HG02870 (cell line): ENCODE measurements around the gene LIN54.
"Not testable (repeated sequence)": the region's sequence is repeated elsewhere in the genome, so short reads cannot be mapped to it uniquely, and the experiment has no call there.

Source experiments
- ATAC-seq: cut with Tn5 transposase; IDR thresholded peaks from one replicate; pipeline ENCODE4 v1.9.1; 2021; ENCODE audit warnings: mild to moderate bottlenecking, moderate library complexity; ENCODE audit not compliant: unreplicated experiment

Gene LIN54

DNA sequence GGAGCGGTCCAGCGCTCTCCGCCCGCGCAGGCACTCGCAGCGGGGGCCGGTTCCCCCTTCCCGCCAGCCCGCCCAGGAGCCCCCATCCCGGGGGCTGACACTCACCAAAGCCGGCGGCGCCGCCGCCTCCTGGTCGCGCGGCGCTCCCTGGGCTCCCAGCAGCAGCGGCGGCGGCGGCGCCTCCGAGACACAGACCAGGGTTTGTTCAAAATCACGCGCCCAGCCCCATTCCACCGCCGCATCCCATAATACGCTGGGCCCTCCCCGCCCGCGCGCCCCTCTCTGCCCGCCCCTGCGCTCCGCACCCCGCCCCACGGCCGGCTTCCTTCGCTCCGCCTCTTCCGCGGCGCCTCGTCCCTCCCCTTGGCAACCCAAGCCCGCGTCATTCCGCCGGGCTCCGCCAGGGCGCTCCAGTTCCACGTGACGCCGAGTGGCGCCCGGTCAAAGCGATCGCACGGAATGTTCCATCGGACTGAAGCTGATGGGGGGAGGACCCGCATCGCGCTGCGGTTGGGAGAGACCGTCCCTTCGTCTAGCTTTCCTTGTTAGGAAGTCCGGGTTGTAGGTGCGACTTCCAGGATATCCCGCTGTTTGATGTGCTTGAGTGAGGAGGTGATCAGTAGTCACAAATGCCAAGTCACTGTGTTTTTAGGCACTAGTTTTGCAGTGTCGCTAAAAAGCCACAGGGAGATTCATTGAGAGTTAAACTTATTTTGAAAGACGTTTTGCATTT lies 2.2 kb upstream of the LIN54 start:
- ATAC-seq, result peak; percentile 77

DNA sequence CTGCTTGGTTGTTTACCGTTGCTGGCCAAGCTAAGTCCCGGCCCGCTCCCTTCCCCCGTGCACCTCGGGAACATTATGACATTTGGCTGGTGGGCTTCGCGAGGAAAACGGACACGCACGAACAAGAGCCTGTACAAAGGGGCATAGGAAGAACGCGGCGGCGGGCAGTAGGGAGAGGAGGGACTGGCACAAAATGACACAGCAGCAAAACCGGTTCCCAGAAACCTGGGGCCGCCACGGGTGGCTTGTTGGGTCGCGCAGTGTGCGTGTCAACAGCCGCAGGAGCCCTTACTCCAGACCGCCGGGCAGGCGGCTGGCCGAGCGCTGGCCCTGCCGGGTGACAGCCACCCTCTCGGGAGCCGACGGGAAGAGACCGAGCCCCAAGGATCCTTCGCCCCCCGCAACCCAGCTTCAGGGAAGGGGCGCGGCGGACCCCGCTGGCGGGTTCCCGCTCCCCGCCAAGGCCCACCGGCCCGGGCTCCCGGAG lies 1.6 kb upstream of the LIN54 start:
- ATAC-seq, result peak; percentile 14

DNA sequence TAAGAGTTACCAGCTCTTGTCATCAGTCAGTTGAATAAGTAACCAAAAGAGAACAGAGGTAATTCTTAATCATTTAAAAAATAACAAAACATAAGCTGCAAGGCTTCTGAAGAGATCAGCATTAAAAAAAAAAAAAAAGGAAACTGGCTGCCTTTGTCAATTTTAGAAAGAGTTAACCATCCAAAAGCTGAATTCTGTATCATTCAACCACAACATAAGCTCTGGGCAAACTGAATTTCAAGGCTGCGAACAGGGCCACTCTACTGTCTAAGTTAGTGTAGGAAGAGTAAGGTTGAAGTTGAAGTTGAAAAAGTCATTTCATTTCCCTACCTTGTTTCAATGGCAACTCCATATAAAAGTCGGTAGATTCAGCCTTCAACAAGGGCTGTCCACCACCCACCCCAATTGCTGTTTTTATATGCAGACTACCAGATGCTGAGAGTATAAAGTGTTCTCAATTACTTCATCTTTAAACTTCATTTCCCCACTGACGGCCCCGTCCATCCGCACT lies 1.1 kb upstream of the LIN54 start:
- ATAC-seq, result no peak

DNA sequence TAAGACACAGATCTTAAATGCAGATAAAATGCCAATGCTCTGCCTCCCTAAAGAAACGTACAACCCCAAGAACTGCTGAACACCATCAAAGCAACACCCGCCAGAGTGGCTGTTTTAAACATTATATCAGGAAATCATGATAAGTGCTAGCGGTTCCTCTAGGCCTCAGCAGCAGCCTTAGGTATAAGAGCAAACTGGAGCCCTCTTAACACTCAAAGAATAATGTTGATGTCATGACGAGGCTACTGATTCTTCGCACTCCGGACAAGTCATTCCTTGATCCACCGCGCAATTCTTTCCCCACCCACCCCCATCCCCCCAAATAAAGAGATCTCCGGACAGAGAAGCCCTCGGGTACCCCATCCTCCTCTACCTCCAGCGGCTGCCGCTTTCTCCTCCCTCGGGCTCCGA lies 507 bp downstream of the LIN54 start:
- ATAC-seq, result no peak

DNA sequence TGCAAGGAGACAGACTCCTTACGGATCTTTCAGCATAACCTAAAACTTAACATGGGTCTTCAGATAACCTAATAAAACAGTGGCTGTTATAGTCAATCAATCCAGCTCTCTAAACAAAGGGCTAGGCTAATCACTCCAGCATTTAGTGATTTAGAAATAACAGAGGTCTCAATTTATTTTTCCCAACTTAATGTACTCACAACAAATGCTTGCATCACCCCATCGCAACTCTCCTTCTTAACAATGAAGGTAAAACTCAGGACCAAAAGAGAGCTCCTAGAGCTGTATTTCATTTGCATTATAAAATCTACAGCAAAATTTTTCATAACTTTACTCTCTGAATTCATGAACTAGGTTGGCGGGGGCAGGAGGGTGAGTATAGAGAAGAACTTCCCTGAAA lies 1.1 kb downstream of the LIN54 start:
- no peak for ATAC-seq

DNA sequence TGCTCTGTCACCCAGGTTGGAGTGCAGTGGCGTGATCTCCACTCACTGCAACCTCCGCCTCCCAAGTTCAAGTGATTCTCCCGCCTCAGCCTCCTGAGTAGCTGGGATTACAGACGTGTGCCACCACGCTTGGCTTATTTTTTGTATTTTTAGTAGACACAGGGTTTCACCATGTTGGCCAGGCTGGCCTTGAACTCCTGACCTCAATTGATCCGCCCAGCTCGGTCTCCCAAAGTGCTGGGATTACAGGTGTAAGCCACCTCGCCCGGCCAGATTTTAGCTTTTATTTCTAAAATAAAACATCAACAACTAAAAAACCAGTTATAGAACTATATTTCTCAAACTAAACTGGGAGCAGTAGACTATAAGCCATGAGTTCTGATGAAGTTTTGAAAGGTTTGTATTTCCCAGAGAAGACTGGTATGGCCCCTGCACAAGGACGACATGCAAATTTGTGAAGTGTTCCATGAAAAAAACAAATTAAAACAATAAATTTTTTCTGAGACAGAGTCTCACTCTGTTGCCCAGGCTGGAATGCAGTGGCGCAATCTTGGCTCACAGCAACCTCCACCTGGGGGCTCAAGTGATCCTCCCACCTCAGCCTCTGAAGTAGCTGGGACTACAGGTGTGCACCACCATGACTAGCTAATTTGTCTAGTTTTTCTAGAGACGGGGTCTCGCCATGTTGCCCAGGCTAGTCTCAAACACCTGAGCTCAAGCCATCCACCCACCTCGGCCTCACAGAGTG lies 7.4 kb downstream of the LIN54 start:
- ATAC-seq, result not testable (repeated sequence)

DNA sequence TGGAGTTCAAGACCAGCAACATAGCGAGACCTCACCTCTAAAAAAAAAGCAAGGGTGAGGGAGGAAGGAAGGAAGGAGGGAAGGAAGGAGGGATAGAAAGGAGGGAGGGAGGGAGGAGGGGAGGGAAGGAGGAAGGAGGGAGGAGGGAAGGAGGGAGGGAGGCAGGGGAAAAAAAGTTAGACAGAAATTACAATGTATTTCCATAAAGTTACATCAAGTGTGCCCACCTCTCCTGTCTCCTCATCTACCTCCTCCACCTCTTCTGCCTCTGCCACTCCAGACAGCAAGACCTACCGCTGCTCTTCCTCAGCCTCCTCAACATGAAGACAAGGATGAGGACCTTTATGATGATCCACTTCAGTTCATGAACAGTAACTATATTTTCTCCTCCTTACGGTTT lies 8.3 kb downstream of the LIN54 start:
- ATAC-seq, result no peak

DNA sequence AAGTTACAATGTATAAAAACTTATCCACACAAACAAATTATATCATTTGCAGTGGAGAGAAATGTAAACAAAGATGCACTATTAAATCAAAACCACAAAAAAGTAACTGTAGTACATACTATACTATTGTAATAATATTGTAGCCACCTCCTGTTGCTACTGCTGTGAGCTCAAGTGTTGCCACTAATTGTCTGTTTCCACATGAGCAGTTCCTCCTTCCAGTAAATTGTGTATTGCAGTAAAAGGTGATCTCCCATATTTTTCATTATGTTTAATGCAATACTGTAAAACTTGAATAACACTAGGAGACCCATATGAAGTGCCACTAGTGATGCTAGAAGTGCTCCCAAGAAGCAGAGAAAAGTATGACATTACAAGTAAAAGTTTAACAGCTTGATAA lies 11.7 kb downstream of the LIN54 start:
- ATAC-seq, result no peak

DNA sequence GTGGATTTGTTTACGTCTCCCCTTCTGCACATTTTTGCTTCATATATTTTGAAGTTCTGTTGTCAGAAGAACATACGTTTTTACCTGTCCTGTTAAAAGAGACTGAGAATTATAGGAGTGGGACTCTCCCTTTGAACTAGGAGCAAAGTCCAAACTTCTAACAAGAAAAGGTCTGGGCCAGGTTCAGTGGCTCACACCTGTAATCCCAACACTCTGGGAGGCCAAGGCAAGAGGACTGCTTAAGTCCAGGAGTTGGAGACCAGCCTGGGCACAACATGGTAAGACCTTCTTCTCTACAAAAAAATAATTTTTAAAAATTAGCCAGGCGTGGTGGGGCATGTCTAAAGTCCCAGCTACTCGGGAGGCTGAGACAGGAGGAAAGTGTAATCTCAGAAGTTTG lies 15.8 kb downstream of the LIN54 start:
- ATAC-seq, result no peak

DNA sequence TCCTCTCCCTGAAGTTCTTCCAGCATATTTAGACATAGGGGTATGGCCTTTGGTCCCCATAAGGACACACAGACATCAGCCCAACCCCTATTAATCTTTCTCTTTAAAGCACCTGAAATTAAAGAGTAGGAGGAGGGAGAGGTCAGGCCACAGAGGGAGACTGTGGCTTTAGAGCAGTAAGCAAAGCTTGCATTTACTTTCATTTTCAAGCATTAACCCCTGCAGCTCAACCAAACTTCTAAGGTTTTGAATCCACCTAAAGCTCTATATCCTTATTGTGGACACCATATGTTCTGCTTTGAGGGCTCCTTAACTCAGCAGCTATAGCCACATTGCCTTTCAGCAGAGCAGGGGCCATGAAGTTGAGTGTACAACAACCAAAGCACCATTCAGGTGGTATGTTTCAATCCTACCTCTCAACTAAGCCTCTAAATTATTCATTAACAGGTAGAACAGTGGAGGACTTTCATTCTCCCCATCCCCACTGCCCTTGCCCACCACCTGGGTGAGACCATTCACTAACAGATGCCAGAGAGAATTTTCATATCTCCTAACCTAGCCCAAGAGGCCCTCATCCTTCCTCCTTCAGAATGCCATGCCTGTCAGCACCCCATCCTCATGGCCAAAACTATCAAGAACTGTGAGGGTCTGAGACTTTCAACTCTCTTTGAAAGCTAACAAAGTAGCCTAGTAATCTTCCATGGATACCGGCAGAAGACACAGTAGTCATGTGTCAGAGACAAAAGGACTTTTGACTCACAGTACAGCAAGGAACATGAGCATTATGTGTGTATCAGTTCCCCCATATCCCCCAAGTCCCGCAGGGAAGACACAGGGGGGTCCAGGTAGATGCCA lies 20.8 kb downstream of the LIN54 start:
- peak; percentile 97 for ATAC-seq

DNA sequence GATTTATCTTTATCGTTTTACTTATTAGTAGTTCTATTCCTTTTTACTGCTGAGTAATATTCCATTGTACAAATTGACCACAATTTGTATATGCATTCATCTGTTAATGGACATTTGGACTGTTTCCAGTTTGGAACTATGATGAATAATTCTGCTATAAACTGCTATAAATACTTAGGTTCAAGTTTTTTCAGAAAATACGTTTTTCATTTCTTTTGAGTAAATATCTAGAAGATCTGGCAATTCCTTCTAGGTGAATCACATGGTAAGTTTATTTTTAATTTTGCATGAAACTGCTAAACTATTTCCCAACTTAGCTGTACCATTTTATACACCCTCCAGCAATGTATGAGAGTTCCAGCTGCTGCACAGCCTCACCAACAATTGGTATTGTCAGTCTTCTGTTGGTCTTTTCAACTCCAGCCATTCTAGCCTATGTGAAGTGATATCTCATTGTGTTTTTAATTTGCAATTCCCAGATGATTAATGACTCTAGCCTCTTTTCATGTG lies 22.2 kb downstream of the LIN54 start:
- no peak for ATAC-seq

DNA sequence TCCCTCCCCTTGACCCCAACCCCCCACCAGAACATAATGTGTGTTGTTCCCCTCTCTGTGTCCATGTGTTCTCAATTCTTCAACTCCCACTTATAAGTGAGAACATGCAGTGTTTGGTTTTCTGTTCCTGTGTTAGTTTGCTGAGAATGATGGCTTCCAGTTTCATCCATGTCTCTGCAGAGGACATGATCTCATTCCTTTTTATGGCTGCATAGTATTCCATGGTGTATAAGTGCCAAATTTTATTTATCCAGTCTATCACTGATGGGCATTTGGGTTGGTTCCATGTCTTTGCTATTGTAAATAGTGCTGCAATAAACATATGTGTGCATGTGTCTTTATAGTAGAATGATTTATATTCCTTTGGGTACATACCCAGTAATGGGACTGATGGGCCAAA lies 23.1 kb downstream of the LIN54 start:
- ATAC-seq, result not testable (repeated sequence)

DNA sequence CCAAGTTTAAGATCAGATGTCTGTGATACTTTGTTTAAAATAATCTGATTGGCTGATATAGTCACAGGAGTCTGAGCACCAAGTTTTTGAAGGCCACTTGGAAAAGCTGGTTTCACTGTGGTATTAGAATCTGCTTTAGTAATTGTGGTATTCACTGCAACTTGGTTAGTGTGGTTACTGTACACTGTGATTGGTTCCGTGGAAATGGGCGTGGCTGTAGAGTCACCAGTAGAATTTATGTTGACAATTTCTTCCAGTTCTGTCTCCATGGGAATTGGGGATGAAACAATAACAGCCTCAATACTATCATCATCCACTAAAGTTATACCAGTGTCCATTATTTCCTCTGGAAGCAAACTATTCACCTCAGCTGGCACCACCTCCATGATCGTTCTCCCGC lies 26.2 kb downstream of the LIN54 start:
- no peak for ATAC-seq

DNA sequence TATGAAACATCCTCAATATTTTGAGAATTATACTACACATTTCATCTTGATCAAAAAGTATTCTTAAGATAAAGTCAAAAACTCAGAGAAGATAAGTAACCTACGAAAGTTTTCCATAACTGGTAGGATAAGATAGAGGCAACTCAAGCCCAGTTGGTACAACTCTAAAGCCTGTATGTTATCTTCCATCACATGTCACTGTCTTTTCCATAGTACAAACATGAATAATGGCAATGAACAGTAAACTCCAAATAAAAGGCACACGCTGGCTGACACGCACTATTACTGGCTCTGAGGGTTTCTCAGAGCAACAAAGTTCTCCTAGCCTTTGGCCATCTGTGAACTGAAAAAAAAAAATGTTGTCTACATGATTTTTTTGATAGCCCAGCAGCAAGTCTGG lies 27.2 kb downstream of the LIN54 start:
- no peak for ATAC-seq

DNA sequence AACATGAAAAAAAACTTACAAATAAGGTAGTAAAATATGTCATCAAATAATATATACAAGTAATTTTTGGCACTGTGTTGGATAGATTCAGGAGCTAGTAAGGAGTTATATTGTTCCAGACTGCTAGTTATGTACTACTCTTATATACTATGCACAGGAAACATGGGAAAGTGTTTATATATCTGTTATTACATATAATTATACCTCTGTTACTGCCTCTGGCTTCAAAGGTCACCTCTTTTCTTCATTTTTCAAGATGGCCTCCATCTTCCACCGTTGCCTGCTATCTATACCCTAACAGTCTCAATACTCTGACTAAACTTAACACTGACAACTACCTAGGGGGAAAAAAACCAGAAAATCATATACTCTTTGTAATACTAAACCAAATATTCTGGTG lies 29.5 kb downstream of the LIN54 start:
- ATAC-seq, result no peak

DNA sequence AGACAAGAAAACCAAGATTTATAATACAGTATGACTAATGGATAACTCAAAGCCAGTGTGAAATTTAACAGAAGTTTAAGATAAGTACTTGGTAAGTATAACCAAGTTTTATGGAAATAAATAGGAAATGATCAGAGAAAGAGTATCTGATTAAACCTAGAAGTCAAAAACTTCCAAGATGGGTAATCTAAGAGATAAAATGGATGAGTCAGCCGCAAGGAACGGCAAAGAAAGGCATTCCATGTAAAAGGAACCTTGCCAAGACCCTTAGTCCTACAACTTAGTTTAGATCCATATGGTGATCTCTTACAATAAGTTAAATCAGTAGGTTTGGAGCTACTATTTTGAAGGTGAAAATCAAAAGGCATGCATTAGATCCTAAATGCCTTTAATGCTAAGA lies 34.8 kb downstream of the LIN54 start:
- no peak for ATAC-seq

DNA sequence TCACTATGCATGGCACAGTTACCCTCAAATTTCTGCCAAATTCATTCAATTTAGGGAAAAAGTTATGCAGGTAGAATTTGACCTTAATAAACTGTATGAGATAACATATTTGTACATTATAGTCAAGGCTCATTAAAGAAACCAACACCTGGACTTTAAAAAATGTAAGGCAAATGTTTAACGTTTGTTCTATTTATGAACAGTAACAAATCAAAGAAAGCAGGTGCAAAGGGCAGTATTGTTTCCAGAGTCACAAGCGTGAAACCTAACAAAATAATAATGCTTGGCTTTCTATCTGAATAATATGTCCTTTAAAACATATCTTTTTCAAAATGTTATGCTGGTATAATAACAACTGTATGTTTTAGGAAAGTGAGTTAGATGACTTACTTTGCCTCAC lies 41.2 kb downstream of the LIN54 start:
- no peak for ATAC-seq

DNA sequence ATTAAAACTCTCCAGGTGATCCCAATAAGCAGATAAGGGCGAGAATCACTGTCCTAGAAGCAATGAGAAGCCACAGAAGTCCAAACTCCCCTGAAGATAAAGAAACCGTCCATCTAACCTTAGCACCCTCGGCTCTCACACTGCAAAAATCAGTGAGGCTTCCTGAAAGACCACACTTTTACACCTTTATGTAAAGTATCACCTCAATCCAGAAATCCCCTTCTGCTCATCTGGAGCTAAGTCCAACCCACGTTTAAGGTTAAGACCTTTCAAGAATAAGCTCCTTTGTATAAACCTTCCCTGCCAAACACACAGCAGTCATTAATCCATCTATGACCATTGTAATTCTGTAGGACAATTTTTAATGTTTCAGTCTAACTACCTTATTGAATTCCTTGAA lies 41.7 kb downstream of the LIN54 start:
- peak; percentile 68 for ATAC-seq

DNA sequence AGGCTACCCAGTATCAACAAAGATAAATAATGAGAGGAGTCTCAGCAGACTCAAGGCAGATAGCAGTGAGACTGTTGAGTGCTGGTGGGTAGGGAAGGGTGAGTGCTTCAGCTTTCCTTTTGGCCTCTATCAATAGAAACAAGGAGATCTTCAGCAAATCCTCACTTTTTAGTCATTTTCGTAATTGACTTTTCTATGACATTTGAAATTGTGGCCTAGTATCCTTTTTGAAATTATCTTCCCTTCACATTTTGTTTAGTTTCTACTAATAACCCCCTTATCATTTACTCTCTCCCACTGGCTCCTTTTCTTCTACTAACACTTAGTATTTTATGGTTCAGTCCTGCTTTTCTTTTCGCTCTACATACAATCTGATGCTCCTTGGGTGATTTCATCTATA lies 44.9 kb downstream of the LIN54 start:
- ATAC-seq, result no peak

DNA sequence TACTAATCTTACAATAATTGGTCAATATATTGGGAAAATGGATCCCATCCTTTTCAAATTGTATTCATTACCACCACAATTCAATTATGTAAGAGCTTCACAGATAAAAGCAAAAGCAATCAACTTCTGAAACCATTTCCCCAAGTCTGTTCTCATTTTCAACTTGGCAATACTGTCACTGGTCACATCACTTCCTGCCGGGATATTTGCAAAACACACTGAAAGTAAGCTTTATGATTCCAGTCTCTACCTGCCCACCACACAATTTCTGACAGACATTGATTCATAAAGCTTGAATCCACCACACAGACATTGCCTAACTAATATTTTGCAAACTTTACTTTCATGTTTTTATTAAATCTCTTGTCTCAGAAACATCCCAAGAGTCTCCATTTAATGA lies 53.6 kb downstream of the LIN54 start:
- no peak for ATAC-seq

DNA sequence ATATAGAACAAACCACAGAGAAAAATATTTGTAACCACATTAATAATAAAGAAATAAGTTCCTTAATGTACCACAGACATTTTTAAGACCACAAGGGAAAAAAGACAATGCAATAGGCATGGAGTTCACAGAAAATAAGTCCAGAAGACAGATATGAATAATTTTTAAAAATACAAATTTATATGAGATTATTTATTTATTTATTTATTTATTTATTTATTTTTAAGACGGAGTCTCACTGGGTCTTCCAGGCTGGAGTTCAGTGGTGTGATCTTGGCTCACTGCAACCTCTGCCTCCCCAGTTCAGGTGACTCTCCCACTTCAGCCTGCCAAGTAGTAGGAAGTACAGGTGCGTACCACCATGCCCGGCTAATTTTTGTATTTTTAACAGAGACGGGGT lies 56.4 kb downstream of the LIN54 start:
- no peak for ATAC-seq
